Dendritic cell treated with granulocyte-macrophage colony-stimulating factor and Interleukin-4, amounts not matched to agents 40 ng/mL and 50 ng/mL, for 4 days (primary cell): Measurements from ENCODE around the gene GNL1.

ENCODE experiments used
- H3K27ac Mint-ChIP-seq: one replicate; pipeline ENCODE4 v1.8.0; 2022; ENCODE audit warnings: mild to moderate bottlenecking, mixed read lengths
- H3K27me3 Mint-ChIP-seq: one replicate; pipeline ENCODE4 v1.8.0; 2022; ENCODE audit warnings: mild to moderate bottlenecking, mixed read lengths
- H3K36me3 Mint-ChIP-seq: one replicate; pipeline ENCODE4 v1.8.0; 2022; ENCODE audit warnings: low read depth, mixed read lengths
- H3K4me1 Mint-ChIP-seq: one replicate; pipeline ENCODE4 v1.8.0; 2022; ENCODE audit warnings: low read depth, mixed read lengths
- H3K4me3 Mint-ChIP-seq: one replicate; pipeline ENCODE4 v1.8.0; 2022; ENCODE audit warnings: mild to moderate bottlenecking, moderate library complexity, mixed read lengths
- H3K9me3 Mint-ChIP-seq: one replicate; pipeline ENCODE4 v1.8.0; 2022; ENCODE audit warnings: mixed read lengths
- intact Hi-C: fragments of 100-400 bp; cut with micrococcal nuclease; formaldehyde crosslinking; loops from one replicate; pipeline ENCODE4 v1.15.0; 2022

Gene GNL1

DNA sequence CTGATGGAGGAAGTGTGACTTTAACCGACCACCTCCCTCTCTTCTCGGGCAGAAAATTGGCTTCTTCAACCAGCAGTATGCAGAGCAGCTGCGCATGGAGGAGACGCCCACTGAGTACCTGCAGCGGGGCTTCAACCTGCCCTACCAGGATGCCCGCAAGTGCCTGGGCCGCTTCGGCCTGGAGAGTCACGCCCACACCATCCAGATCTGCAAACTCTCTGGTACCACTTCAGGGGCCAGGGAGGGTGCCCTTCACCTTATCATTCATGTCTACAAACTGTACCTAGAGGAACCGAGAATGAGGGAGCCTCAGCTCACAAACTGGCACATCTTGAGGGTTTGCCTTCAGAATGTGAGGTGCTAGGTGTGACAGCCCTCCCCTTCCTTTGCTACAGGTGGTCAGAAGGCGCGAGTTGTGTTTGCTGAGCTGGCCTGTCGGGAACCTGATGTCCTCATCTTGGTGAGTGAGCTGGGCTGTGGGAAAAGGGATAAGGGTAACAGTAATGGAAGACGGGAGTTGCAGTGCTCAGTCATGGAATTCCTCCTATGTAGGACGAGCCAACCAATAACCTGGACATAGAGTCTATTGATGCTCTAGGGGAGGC lies 33.6 kb upstream of the GNL1 start:
- peaks cover 100% of the 10 kb centered on the region for H3K36me3 Mint-ChIP-seq
- H3K9me3 Mint-ChIP-seq = no peaks in the 10 kb centered on the region
- H3K4me1 Mint-ChIP-seq = no peaks in the 10 kb centered on the region
- H3K27me3 Mint-ChIP-seq = no peaks in the 10 kb centered on the region
- intact Hi-C loops = no loop called here
- H3K27ac Mint-ChIP-seq = no peak overlapping the region
- no peak overlapping the region for H3K4me3 Mint-ChIP-seq

DNA sequence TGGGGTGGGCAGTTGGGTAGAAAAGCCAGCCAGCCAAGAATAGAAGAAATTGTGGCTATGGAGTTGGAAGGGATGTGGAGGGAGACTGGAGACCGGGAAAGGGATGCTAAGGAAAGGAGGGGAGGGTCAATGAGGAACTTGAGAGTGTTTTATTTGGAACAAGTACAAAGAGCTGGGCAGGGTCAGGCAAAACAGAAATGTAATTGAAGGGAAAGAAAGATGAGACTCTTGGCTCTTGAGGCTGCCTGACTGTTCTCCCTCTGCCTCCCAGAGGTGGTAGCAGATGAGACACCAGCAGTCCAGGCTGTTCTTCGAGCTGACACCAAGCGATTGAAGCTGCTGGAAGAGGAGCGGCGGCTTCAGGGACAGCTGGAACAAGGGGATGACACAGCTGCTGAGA lies 27.6 kb upstream of the GNL1 start:
- Mint-ChIP-seq H3K36me3 (peaks cover 100% of the 10 kb centered on the region), H3K4me3 (no peak overlapping the region), H3K27me3 (no peaks in the 10 kb centered on the region), H3K27ac (no peak overlapping the region), H3K4me1 (no peaks in the 10 kb centered on the region), H3K9me3 (no peaks in the 10 kb centered on the region)
- intact Hi-C loops = no loop called here

DNA sequence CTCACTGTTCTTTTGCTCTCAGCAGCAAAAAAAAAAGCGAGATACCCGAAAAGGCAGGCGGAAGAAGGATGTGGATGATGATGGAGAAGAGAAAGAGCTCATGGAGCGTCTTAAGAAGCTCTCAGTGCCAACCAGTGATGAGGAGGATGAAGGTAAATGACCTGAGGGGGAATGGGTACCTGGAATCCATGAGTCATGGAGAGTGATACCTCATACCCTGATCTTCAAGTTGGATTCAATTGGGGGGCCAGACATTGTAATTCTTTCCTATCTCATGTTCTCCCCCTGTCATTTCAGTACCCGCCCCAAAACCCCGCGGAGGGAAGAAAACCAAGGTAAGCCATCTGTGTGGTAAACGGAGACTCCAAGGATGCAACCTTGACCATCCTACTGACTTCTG lies 21.8 kb upstream of the GNL1 start:
- H3K27ac Mint-ChIP-seq = no peak overlapping the region
- no peaks in the 10 kb centered on the region for H3K27me3 Mint-ChIP-seq
- peaks cover 76% of the 10 kb centered on the region for H3K36me3 Mint-ChIP-seq
- H3K4me1 Mint-ChIP-seq = peaks cover 21% of the 10 kb centered on the region
- H3K9me3 Mint-ChIP-seq = no peaks in the 10 kb centered on the region
- intact Hi-C loops = no loop called here
- no peak overlapping the region for H3K4me3 Mint-ChIP-seq

DNA sequence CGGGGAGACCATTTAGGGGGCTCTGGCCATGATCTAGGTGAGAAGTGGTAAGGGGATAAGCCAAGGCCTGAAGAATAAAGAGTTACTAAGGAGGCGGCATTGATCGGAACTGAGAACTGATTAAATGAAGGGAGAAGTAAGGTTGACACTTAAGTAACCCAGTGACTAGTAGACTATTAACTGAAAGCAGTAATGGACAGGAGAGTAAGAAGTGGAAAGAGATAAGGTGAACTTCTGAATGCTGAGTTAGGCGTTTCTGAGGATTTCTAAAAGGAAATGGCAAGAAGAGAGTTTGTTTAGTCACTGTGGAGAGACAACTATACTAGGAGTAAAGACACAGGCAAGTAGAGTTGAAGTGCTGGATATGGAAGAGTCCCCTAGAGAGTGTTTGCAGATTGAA lies 16.8 kb upstream of the GNL1 start:
- intact Hi-C loops = no loop called here
- Mint-ChIP-seq H3K36me3 (peaks cover 40% of the 10 kb centered on the region), H3K27ac (peak overlapping the region; percentile 2), H3K27me3 (no peaks in the 10 kb centered on the region), H3K4me3 (no peak overlapping the region), H3K9me3 (no peaks in the 10 kb centered on the region), H3K4me1 (peaks cover 56% of the 10 kb centered on the region)

DNA sequence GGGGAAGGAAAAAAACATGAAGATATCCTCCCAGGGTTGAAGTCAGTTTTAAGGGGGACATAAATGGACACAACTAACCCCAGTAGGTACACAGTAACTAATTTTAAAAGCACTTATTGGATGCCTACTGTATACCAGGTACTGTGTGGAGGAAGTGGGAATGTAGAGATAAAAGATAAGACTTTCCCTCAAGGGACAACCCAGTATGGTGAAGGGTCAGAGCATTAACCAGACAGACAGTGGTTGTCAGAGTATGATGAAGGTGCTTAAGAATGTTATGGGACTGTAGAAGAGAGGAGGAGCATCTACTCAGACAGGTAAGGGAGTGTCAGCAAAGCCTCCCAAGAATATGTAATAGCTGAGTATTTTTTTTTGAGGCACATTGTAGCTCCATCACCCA lies 15.9 kb upstream of the GNL1 start:
- intact Hi-C loops = no loop called here
- Mint-ChIP-seq H3K36me3 (peaks cover 31% of the 10 kb centered on the region), H3K4me1 (peaks cover 56% of the 10 kb centered on the region), H3K9me3 (no peaks in the 10 kb centered on the region), H3K27ac (peak overlapping the region; percentile 89), H3K4me3 (peak overlapping the region; percentile 92), H3K27me3 (no peaks in the 10 kb centered on the region)

DNA sequence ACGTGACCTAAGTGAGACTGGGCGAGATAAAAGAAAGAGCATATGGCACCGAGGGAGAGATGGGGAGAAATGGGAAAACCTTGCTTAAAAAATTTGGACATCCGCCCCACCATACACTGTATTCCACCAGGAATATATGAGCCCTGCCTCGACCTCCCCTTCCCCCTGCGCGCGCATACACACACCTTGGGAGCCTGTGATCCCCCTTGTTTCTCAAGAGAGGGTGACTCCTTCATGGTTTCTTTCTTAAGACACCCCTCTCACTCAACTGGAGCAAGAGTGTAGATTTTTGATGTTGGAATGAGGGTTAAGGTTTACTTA lies 15.4 kb upstream of the GNL1 start:
- H3K4me1 Mint-ChIP-seq = peaks cover 55% of the 10 kb centered on the region
- H3K36me3 Mint-ChIP-seq = peaks cover 26% of the 10 kb centered on the region
- intact Hi-C loops = loop anchor here (1.0 kb wide), 2 partner anchors 14 to 44 kb away; partner anchors contain the start of gene PRR3
- H3K27me3 Mint-ChIP-seq = no peaks in the 10 kb centered on the region
- H3K27ac Mint-ChIP-seq = peak overlapping the region; percentile 89
- peak overlapping the region; percentile 92 for H3K4me3 Mint-ChIP-seq
- H3K9me3 Mint-ChIP-seq = no peaks in the 10 kb centered on the region

DNA sequence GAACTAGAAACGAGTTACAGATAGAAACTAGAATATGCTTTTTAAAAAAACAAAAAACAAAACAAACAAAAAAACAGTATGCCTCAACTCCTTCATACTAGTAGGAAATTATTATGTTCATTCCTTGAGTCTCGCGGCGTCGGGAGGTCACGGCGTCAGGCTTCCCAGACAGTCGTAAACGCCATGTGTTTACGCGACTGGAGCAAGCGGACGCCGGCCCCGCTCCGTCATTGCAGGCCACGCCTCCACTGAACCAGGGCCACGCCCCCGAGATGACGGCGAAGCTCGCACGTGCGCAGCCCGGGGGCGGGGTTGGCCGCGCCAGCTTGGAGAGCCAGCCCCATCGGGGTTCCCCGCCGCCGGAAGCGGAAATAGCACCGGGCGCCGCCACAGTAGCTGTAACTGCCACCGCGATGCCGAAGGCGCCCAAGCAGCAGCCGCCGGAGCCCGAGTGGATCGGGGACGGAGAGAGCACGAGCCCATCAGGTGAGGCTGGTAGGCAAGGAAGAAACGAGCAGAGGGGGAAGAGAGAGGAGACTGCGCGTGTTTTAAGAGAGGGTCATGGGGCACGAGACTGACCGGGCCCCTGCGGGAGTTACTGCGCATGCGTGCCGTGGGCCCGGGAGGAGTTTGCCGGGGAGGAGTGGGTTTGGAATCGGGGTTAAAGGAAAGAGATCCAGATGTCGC lies 14.9 kb upstream of the GNL1 start, which contains the start of gene ABCF1:
Gene ABCF1 (plus strand): TSS at position 368 of the 687 bp plus-strand sequence. CDS start 46 bp downstream, at position 414.
- Mint-ChIP-seq H3K4me3 (peak within 1 kb of the TSS; percentile 92), H3K27me3 (no peaks in the 10 kb centered on the region), H3K4me1 (peaks cover 51% of the 10 kb centered on the region), H3K36me3 (peaks cover 21% of the 10 kb centered on the region), H3K9me3 (no peaks in the 10 kb centered on the region), H3K27ac (peak within 1 kb of the TSS; percentile 89)
- intact Hi-C loops = loop anchor here (1.0 kb wide), 2 partner anchors 14 to 44 kb away; partner anchors contain the start of gene PRR3

DNA sequence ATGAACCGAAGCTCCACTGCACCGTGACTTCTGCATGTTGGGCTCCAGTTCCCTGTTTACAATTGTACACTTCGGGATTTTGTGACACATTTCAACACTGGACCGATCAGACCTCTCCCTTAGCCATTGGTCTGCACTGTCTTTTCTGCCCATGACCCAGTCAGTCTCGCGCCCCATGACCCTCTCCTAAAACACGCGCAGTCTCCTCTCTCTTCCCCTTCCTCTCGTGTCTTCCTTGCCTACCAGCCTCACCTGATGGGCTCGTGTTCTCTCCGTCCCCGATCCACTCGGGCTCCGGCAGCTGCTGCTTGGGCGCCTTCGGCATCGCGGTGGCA lies 14.4 kb upstream of the GNL1 start:
- H3K27me3 Mint-ChIP-seq = no peaks in the 10 kb centered on the region
- peaks cover 21% of the 10 kb centered on the region for H3K36me3 Mint-ChIP-seq
- H3K4me3 Mint-ChIP-seq = peak overlapping the region; percentile 92
- H3K4me1 Mint-ChIP-seq = peaks cover 51% of the 10 kb centered on the region
- intact Hi-C loops = loop anchor here (1.0 kb wide), 2 partner anchors 13 to 45 kb away; partner anchors contain the start of gene PRR3
- no peaks in the 10 kb centered on the region for H3K9me3 Mint-ChIP-seq
- H3K27ac Mint-ChIP-seq = peak overlapping the region; percentile 89

DNA sequence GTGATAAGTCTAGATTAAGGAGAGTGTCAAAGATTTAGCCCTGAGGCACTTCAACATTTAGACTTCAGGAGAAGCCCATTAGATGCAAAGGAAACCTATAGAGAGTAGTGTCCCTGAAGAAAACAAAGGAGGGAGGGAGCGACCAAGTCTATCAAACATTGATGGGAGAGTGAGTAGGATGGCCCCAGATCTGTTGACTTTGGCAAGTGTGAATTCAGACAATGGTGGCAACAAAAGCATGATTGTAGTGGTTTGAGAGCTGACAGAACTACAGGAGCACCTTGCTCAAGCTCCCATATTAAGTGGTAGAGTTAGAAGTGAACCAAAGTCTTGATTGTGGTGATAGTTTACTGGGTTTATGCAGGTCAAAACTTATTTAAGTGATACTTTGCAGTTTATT lies 14.0 kb upstream of the GNL1 start:
- peak overlapping the region; percentile 89 for H3K27ac Mint-ChIP-seq
- intact Hi-C loops = no loop called here
- peaks cover 21% of the 10 kb centered on the region for H3K36me3 Mint-ChIP-seq
- no peaks in the 10 kb centered on the region for H3K27me3 Mint-ChIP-seq
- no peaks in the 10 kb centered on the region for H3K9me3 Mint-ChIP-seq
- peaks cover 51% of the 10 kb centered on the region for H3K4me1 Mint-ChIP-seq
- H3K4me3 Mint-ChIP-seq = peak overlapping the region; percentile 92

DNA sequence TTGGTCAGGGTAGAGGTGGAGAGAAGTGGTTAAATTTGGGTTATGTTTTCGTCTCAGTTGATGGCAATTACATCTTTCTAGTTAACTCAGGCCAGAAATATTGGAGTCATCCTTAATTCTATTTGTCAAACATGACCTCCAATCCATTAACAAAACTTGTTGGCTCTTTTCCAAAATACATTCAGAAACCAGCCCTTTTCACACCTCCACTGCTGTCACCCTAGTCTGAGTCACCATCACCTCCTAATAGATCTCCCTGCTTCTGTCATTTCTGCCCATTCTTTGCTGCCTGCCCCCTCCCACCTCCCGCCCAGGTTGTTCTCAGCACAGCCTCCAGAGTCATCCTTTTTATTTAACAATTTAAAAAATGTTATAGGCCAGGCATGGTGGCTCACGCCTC lies 12.0 kb upstream of the GNL1 start:
- Mint-ChIP-seq H3K27me3 (no peaks in the 10 kb centered on the region), H3K4me3 (no peak overlapping the region), H3K36me3 (peaks cover 18% of the 10 kb centered on the region), H3K9me3 (no peaks in the 10 kb centered on the region), H3K4me1 (peaks cover 37% of the 10 kb centered on the region), H3K27ac (no peak overlapping the region)
- intact Hi-C loops = no loop called here

DNA sequence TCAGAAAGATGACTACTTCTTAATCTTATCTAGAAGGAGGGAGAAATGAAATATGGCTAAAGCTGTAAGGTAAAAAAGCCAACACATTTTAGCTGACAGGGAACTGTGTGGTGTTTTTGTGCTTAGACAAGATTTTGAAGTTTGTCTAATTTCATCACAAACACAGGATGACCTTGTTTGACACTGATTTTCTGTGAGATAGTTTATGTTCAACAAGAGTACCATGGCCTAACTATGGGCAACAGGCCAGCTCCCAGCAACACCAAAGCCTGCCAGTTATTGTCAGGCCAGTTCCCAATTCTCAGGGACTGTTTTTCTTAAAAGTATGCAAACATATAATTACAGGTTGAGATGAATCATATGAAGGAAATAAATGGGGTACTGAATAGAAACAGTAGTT lies 9.5 kb upstream of the GNL1 start:
- no peak overlapping the region for H3K4me3 Mint-ChIP-seq
- intact Hi-C loops = no loop called here
- H3K4me1 Mint-ChIP-seq = peaks cover 27% of the 10 kb centered on the region
- no peaks in the 10 kb centered on the region for H3K27me3 Mint-ChIP-seq
- H3K9me3 Mint-ChIP-seq = no peaks in the 10 kb centered on the region
- peaks cover 26% of the 10 kb centered on the region for H3K36me3 Mint-ChIP-seq
- no peak overlapping the region for H3K27ac Mint-ChIP-seq

DNA sequence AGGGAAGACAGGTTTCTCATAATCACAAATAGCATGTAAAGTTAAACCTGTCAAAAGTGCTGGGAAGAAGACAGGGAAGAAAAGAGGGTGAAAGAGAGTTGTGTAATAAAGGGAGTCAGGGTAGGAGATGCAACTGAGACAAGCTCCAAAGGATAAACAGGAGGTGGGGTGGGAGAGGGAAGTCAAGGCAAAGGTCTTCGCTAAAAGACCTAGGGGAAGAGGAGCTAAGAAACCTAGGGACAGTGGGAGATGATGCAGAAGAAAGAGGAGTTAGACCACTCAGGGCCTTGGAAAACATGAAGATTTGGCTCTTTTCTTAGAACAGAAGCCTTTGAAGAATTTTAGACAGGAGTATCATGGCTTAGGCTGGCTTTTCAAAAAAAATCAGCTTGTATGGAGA lies 7.8 kb upstream of the GNL1 start:
- Mint-ChIP-seq H3K27me3 (no peaks in the 10 kb centered on the region), H3K36me3 (peaks cover 39% of the 10 kb centered on the region), H3K4me1 (peaks cover 11% of the 10 kb centered on the region), H3K27ac (no peak overlapping the region), H3K9me3 (no peaks in the 10 kb centered on the region), H3K4me3 (no peak overlapping the region)
- intact Hi-C loops = no loop called here

DNA sequence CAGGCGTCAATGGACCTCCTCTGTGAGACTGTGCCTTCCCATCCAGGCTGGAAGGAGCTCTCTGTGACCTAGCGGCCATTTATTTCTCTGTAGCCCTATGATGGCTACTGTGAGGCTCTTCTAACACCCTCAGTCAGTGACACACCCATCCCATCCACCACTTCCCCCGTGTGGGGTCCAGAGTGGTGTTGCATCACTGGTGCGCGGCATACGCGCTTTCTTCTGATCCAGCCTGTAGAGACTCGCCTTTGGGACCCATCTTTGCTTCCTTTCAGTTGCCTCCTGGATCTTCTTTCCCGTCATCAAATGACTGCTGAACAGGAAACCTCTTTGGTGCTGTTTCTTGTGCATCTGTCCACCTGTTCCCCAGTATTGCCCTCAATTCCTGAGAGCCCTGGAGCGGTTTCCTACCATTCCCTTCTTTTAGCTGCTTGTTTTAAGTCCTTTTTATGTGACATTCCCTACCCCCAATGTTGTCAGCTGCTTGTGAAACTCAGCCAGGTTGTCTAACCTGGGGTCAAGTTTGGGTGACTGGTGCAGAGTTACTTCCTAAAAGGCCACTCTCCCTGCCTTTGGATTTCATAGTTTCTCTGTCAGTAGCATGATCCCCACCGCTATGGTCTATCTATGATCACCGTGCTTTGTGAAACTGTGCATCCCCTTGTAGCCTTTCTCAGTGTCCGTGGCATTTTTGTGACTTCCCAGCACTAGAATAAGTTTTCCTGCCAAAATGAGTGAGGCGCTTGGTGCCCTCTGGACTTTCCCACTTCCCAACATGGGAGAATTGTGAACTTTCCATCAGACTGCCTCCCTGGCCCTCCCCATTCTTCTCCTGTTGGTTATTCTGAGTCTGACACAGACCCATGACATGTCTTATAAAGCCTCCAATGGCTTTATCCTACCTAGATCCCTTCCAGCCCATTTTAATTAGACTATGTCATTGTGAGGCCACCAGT lies 6.5 kb upstream of the GNL1 start:
- H3K4me3 Mint-ChIP-seq = no peak overlapping the region

DNA sequence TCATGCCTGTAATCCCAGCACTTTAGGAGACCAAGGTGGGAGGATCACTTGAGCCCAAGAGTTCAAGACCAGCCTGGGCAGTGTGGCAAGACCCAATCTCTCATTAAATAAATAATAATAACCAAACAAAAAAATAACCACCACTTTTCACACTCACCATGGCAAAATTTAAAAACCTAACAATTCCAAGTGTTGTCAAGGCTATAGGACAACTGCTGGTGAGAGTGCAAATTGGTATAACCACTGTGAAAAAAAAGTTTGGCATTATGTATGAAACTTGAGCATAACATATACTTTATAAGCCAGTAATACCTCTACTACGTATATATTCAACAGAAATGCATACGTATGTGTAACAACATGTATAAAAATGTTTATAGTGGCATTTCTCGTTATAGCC lies 4.6 kb upstream of the GNL1 start:
- peaks cover 57% of the 10 kb centered on the region for H3K36me3 Mint-ChIP-seq
- no peak overlapping the region for H3K4me3 Mint-ChIP-seq
- intact Hi-C loops = no loop called here
- no peak overlapping the region for H3K27ac Mint-ChIP-seq
- H3K9me3 Mint-ChIP-seq = no peaks in the 10 kb centered on the region
- no peaks in the 10 kb centered on the region for H3K27me3 Mint-ChIP-seq
- H3K4me1 Mint-ChIP-seq = peaks cover 26% of the 10 kb centered on the region

More for the DNA sequence above, 6.5 kb upstream of the GNL1 start:
- intact Hi-C loops = no loop called here
- Mint-ChIP-seq H3K27ac (no peak overlapping the region), H3K4me1 (peaks cover 17% of the 10 kb centered on the region), H3K9me3 (no peaks in the 10 kb centered on the region), H3K36me3 (peaks cover 39% of the 10 kb centered on the region), H3K27me3 (no peaks in the 10 kb centered on the region)
